HEK293 (cell line): ENCODE results near the gene CCDC40.

Experiments used
- CTCF ChIA-PET: fragments of 350-600 bp; formaldehyde crosslinking; extraction: SDS; loops from one replicate; lab custom pipeline; 2021; ENCODE audit warnings: antibody characterized with exemption; lab: Yijun Ruan, JAX
- POLR2A ChIA-PET: fragments of 300-600 bp; formaldehyde crosslinking; extraction: SDS; loops from one replicate; lab custom pipeline; 2020; ENCODE audit warnings: antibody characterized with exemption, inconsistent platforms; lab: Yijun Ruan, JAX
- H3K27ac ChIP-seq: fragments of 200-500 bp; sonication (Bioruptor generic); 2 replicates; pipeline ENCODE4 v1.5.1; 2014; ENCODE audit warnings: low read depth, low read length, control low read depth, inconsistent platforms; ENCODE audit errors: extremely low read depth
- H3K36me3 ChIP-seq, 2 experiments: fragments of 200-500 bp in 1 of 2; sonication (Bioruptor generic) in 1 of 2; 1 replicate in 1 of 2; 2 replicates in 1 of 2; pipeline ENCODE4 v1.5.1; 2014 to 2017; ENCODE audit warnings: inconsistent platforms in 2 of 2, low read length in 2 of 2; ENCODE audit not compliant: control insufficient read depth in 2 of 2, insufficient read depth in 1 of 2
- H3K4me1 ChIP-seq: fragments of 200-500 bp; sonication (Bioruptor generic); 2 replicates; pipeline ENCODE4 v1.5.1; 2014; ENCODE audit warnings: mild to moderate bottlenecking, low read length, inconsistent platforms; ENCODE audit not compliant: control insufficient read depth, insufficient read depth
- H3K4me3 ChIP-seq: 2 replicates; pipeline ENCODE4 v1.5.1; 2011; ENCODE audit warnings: low read depth, mild to moderate bottlenecking, control low read depth, low read length, moderate library complexity
- H3K9me3 ChIP-seq: fragments of 200-500 bp; sonication (Bioruptor generic); 2 replicates; pipeline ENCODE4 v1.5.1; 2014; ENCODE audit warnings: low read depth, low read length, inconsistent platforms; ENCODE audit not compliant: control insufficient read depth, insufficient read depth
- GLI4 ChIP-seq: fragments of 450-650 bp; formaldehyde crosslinking; IDR thresholded peaks from 2 replicates; pipeline ENCODE4 v1.5.1; 2016; ENCODE audit warnings: missing biosample characterization, missing genetic modification characterization
- OSR2 ChIP-seq: fragments of 450-650 bp; formaldehyde crosslinking; IDR thresholded peaks from 2 replicates; pipeline ENCODE4 v1.5.1; 2016; ENCODE audit warnings: missing biosample characterization, missing genetic modification characterization
- SALL2 ChIP-seq: fragments of 450-650 bp; formaldehyde crosslinking; IDR thresholded peaks from 2 replicates; pipeline ENCODE4 v1.5.0; 2017; ENCODE audit warnings: missing biosample characterization, mild to moderate bottlenecking, missing genetic modification characterization, borderline replicate concordance
- ZBTB17 ChIP-seq: fragments of 450-650 bp; formaldehyde crosslinking; IDR thresholded peaks from 2 replicates; pipeline ENCODE4 v1.5.1; 2016; ENCODE audit warnings: missing biosample characterization, missing genetic modification characterization
- ZBTB48 ChIP-seq: fragments of 450-650 bp; formaldehyde crosslinking; IDR thresholded peaks from 2 replicates; pipeline ENCODE4 v1.5.1; 2016; ENCODE audit warnings: missing biosample characterization, missing genetic modification characterization
- ZEB2 ChIP-seq: fragments of 450-650 bp; formaldehyde crosslinking; IDR thresholded peaks from 2 replicates; pipeline ENCODE4 v1.5.1; 2016; ENCODE audit warnings: missing biosample characterization, missing genetic modification characterization
- ZFP69B ChIP-seq: fragments of 450-650 bp; formaldehyde crosslinking; IDR thresholded peaks from 2 replicates; pipeline ENCODE4 v1.5.1; 2016; ENCODE audit warnings: missing biosample characterization, missing genetic modification characterization
- ZNF10 ChIP-seq: fragments of 450-650 bp; formaldehyde crosslinking; IDR thresholded peaks from 2 replicates; pipeline ENCODE4 v1.5.1; 2017; ENCODE audit warnings: missing biosample characterization, missing genetic modification characterization
- ZNF112 ChIP-seq: fragments of 450-650 bp; formaldehyde crosslinking; IDR thresholded peaks from 2 replicates; pipeline ENCODE4 v1.5.0; 2017; ENCODE audit warnings: missing biosample characterization, missing genetic modification characterization
- ZNF214 ChIP-seq: fragments of 450-650 bp; formaldehyde crosslinking; IDR thresholded peaks from 2 replicates; pipeline ENCODE4 v1.5.1; 2017; ENCODE audit warnings: missing biosample characterization, mild to moderate bottlenecking, missing genetic modification characterization, borderline replicate concordance
- ZNF239 ChIP-seq: fragments of 450-650 bp; formaldehyde crosslinking; IDR thresholded peaks from 2 replicates; pipeline ENCODE4 v1.5.1; 2016; ENCODE audit warnings: missing biosample characterization, missing genetic modification characterization
- ZNF292 ChIP-seq: fragments of 450-650 bp; formaldehyde crosslinking; IDR thresholded peaks from 2 replicates; pipeline ENCODE4 v1.5.1; 2016; ENCODE audit warnings: low read depth, missing biosample characterization, missing genetic modification characterization, borderline replicate concordance
- ZNF350 ChIP-seq: fragments of 450-650 bp; formaldehyde crosslinking; IDR thresholded peaks from 2 replicates; pipeline ENCODE4 v1.5.0; 2017; ENCODE audit warnings: missing biosample characterization, mild to moderate bottlenecking, missing genetic modification characterization
- ZNF366 ChIP-seq: fragments of 450-650 bp; formaldehyde crosslinking; conservative IDR thresholded peaks from 2 replicates; pipeline ENCODE4 v1.5.1; 2016; ENCODE audit warnings: missing biosample characterization, missing genetic modification characterization
- ZNF394 ChIP-seq: fragments of 450-650 bp; formaldehyde crosslinking; IDR thresholded peaks from 2 replicates; pipeline ENCODE4 v1.5.1; 2016; ENCODE audit warnings: missing biosample characterization, missing genetic modification characterization, mild to moderate bottlenecking, moderate library complexity, borderline replicate concordance
- ZNF48 ChIP-seq: fragments of 450-650 bp; formaldehyde crosslinking; IDR thresholded peaks from 2 replicates; pipeline ENCODE4 v1.5.1; 2016; ENCODE audit warnings: missing biosample characterization, missing genetic modification characterization
- ZNF510 ChIP-seq: fragments of 450-650 bp; formaldehyde crosslinking; IDR thresholded peaks from 2 replicates; pipeline ENCODE4 v1.5.1; 2018; ENCODE audit warnings: mild to moderate bottlenecking, missing genetic modification characterization, missing biosample characterization; ENCODE audit not compliant: insufficient replicate concordance
- ZNF600 ChIP-seq: fragments of 450-650 bp; formaldehyde crosslinking; IDR thresholded peaks from 2 replicates; pipeline ENCODE4 v1.5.1; 2016; ENCODE audit warnings: missing biosample characterization, missing genetic modification characterization
- ZNF677 ChIP-seq: fragments of 450-650 bp; IDR thresholded peaks from 2 replicates; pipeline ENCODE4 v1.5.0; 2018; ENCODE audit warnings: missing biosample characterization, mild to moderate bottlenecking, missing genetic modification characterization, moderate library complexity
- ZNF707 ChIP-seq: fragments of 450-650 bp; formaldehyde crosslinking; IDR thresholded peaks from 2 replicates; pipeline ENCODE4 v1.5.1; 2016; ENCODE audit warnings: missing biosample characterization, missing genetic modification characterization
- ZNF776 ChIP-seq: fragments of 450-650 bp; formaldehyde crosslinking; IDR thresholded peaks from 2 replicates; pipeline ENCODE4 v1.5.0; 2017; ENCODE audit warnings: missing biosample characterization, missing genetic modification characterization, borderline replicate concordance
- TF ChIP-seq, protein P1 (sequence below): fragments of 450-650 bp; formaldehyde crosslinking; IDR thresholded peaks from 2 replicates; pipeline ENCODE4 v1.5.1; 2016; ENCODE audit warnings: missing biosample characterization, missing genetic modification characterization

CCDC40 gene

GRCh38 chr17:80141463-80142165, 105.2 kb downstream of the CCDC40 start:
- Histone ChIP-seq H3K4me3 (no peak overlapping the region), H3K36me3 (peaks cover 80 to 92% of the 10 kb centered on the region in 2 experiments), H3K9me3 (no peaks in the 10 kb centered on the region), H3K4me1 (no peaks in the 10 kb centered on the region; the same call in 1 of the 2 replicates), H3K27ac (no peak overlapping the region; the same call in 1 of the 2 replicates)
- TF ChIP-seq ZNF350 (no peak), ZBTB48 (tag by site-specific recombination) (no peak), ZNF292 (tag by site-specific recombination) (no peak), ZNF366 (no peak), ZNF677 (tag by site-specific recombination) (no peak), GLI4 (no peak)
- ChIA-PET POLR2A (interaction anchor here (1.2 to 2.4 kb wide), 2 partner anchors 8 to 40 kb away, joined by 3 to 7 read pairs (median 5); partner anchors contain the start of gene GAA), CTCF (interaction anchor here (0.7 to 1.3 kb wide), 3 partner anchors 13 to 40 kb away, joined by 3 to 10 read pairs (median 4); partner anchors contain the start of gene GAA)

- CTCF ChIA-PET = interaction anchor here (0.6 to 1.1 kb wide), 3 partner anchors 134 to 752 kb away, joined by 3 to 5 read pairs (median 3); no protein-coding TSS in a partner anchor
These were observed 106.5 kb downstream of the CCDC40 start for GRCh38 chr17:80142929-80143328.

DNA sequence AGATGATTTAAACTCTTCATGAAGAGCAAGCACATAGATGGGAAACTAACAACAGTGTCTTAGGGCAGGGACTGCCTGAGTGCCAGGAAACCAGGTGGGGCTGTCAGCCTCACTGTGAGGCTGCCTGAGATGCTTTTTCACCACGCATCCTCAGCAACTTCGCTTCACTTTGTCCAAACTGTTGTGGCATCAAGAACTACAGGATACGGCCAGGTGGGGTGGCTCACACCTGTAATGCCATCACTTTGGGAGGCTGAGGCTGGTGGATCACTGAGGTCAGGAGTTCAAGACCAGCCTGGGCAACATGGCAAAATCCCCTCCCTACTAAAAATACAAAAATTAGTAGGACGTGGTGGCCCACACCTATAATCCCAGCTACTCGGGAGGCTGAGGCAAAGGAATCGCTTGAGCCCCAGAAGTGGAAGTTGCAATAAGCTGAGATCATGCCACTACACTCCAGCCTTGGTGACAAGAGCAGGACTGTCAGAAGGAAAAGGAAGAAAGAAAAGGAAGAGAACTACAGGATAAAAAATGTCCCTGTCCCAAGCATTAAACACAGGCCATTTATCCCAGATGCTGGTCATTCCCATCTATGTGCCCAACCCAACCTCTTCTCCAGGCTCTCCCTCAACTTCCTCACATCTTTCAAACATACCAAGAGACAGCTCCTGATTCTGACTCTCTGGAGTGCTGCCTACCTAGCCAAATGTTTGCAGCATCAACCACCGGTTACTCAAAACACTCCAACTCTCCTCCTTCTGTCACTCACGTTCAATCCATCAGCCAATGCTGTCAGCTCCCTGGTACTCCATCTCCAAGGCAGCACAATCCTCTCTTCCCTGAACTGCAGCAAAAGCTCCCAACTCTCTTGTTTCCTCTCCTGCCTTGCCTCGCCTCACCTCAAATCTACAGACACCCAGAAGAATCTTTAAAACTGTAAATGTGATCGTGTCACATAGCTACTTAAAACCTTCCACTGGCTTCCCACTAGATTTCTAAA, 108.9 kb downstream of the CCDC40 start:
- CTCF ChIA-PET = interaction anchor here (0.6 to 2.6 kb wide), 11 partner anchors 11 to 515 kb away, joined by 3 to 16 read pairs (median 4); partner anchors contain the start of gene GAA
- 0 out of 2 replicates have a peak overlapping the region, but pooled peaks have one; percentile 75 for H3K27ac ChIP-seq
- H3K36me3 ChIP-seq = peaks cover 42 to 54% of the 10 kb centered on the region in 2 experiments
- H3K9me3 ChIP-seq = no peaks in the 10 kb centered on the region
- no peaks in the 10 kb centered on the region; the same call in 1 of the 2 replicates for H3K4me1 ChIP-seq
- peak overlapping the region; percentile 97 for H3K4me3 ChIP-seq
- TF ChIP-seq ZFP69B (tag by site-specific recombination) = no peak
- 0 out of 2 replicates have a peak, but pooled peaks have one; percentile 28 for TF ChIP-seq ZBTB17
- POLR2A ChIA-PET = interaction anchor here (0.6 to 2.8 kb wide), 18 partner anchors 12 to 400 kb away, joined by 3 to 24 read pairs (median 4); partner anchors contain the start of genes GAA, RNF213, SGSH and SLC26A11

More at GRCh38 chr17:80142929-80143328, 106.5 kb downstream of the CCDC40 start:
- Histone ChIP-seq H3K4me1 (no peaks in the 10 kb centered on the region; the same call in 1 of the 2 replicates), H3K4me3 (no peak overlapping the region), H3K9me3 (no peaks in the 10 kb centered on the region), H3K27ac (no peak overlapping the region), H3K36me3 (peaks cover 67 to 79% of the 10 kb centered on the region in 2 experiments)
- TF ChIP-seq ZEB2 = no peak
- TF ChIP-seq, protein P1, sequence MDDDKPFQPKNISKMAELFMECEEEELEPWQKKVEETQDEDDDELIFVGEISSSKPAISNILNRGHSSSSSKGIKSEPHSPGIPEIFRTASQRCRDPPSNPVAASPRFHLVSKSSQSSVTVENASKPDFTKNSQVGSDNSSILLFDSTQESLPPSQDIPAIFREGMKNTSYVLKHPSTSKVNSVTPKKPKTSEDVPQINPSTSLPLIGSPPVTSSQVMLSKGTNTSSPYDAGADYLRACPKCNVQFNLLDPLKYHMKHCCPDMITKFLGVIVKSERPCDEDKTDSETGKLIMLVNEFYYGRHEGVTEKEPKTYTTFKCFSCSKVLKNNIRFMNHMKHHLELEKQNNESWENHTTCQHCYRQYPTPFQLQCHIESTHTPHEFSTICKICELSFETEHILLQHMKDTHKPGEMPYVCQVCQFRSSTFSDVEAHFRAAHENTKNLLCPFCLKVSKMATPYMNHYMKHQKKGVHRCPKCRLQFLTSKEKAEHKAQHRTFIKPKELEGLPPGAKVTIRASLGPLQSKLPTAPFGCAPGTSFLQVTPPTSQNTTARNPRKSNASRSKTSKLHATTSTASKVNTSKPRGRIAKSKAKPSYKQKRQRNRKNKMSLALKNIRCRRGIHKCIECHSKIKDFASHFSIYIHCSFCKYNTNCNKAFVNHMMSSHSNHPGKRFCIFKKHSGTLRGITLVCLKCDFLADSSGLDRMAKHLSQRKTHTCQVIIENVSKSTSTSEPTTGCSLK (tag by site-specific recombination) = no peak
- no peak for TF ChIP-seq SALL2
- TF ChIP-seq ZNF776 = no peak
- no peak for TF ChIP-seq ZNF112 (tag by site-specific recombination)
- TF ChIP-seq ZNF214 (tag by site-specific recombination) = no peak
- TF ChIP-seq ZNF707 (tag by site-specific recombination) = no peak
- TF ChIP-seq ZNF510 (tag by site-specific recombination) = no peak
- TF ChIP-seq ZNF600 = no peak
- TF ChIP-seq ZNF48 (tag by site-specific recombination) = no peak
- TF ChIP-seq ZNF239 (tag by site-specific recombination) = no peak
- no peak for TF ChIP-seq OSR2 (tag by site-specific recombination)
- no peak for TF ChIP-seq ZNF394
- no peak for TF ChIP-seq ZNF10 (tag by site-specific recombination)
- POLR2A ChIA-PET = interaction anchor here (2.1 to 2.4 kb wide), 2 partner anchors 9 to 41 kb away, joined by 5 to 7 read pairs; partner anchors contain the start of gene GAA
